Gastroesophageal sphincter (tissue), 4 donors: ENCODE data around the gene ULK3. TPM values are rescaled to one million over a fixed set of nuclear protein-coding genes. Genes with fewer than 3 reads are reported as not detected.

Experiments used
- ATAC-seq: fragments of 150-250 bp; one replicate; pipeline ENCODE4 v1.9.1; 2016; ENCODE audit warnings: mild to moderate bottlenecking, moderate library complexity
- H3K27ac ChIP-seq, 4 donors: fragments of 200-600 bp; sonication (generic) in 3 of 4; 1 replicate in 3 of 4; 2 replicates in 1 of 4; pipeline ENCODE4 v1.5.1; 2016 to 2019
- H3K27me3 ChIP-seq: fragments of 200-600 bp; sonication (generic); one replicate; pipeline ENCODE4 v1.5.1; 2019
- H3K36me3 ChIP-seq, 2 donors: fragments of 200-600 bp; sonication (generic); one replicate each; pipeline ENCODE4 v1.5.1; 2019; ENCODE audit warnings: control low read depth in 1 of 2
- H3K4me1 ChIP-seq, 3 donors: fragments of 200-600 bp; sonication (generic); 1 replicate in 2 of 3; 2 replicates in 1 of 3; pipeline ENCODE4 v1.5.1; 2016 to 2019; ENCODE audit warnings: control low read depth in 2 of 3
- H3K4me3 ChIP-seq, 2 donors: fragments of 200-600 bp; sonication (generic); one replicate each; pipeline ENCODE4 v1.5.1; 2019; ENCODE audit warnings: mild to moderate bottlenecking in 1 of 2, moderate library complexity in 1 of 2
- H3K9me3 ChIP-seq, 3 donors: fragments of 200-600 bp; sonication (generic); one replicate each; pipeline ENCODE4 v1.5.1; 2017 to 2019; ENCODE audit warnings: control low read depth in 2 of 3
- CTCF ChIP-seq, 4 experiments: fragments of 200-600 bp in 2 of 4; fragments of 450-650 bp in 2 of 4; sonication (generic) in 1 of 4; IDR thresholded peaks; one replicate each; pipeline ENCODE4 v1.5.1; 2017 to 2019; ENCODE audit warnings: antibody characterized with exemption in 4 of 4, mild to moderate bottlenecking in 2 of 4, moderate library complexity in 2 of 4
- EP300 ChIP-seq: sonication (generic); formaldehyde crosslinking; IDR thresholded peaks from one replicate; pipeline ENCODE4 v1.6.1; 2017; ENCODE audit warnings: antibody characterized with exemption, mild to moderate bottlenecking
- POLR2A ChIP-seq, 2 donors: fragments of 450-650 bp; IDR thresholded peaks; one replicate each; pipeline ENCODE4 v1.6.1; 2017; ENCODE audit warnings: antibody characterized with exemption in 2 of 2, mild to moderate bottlenecking in 2 of 2, moderate library complexity in 1 of 2
- POLR2AphosphoS5 ChIP-seq: sonication (generic); formaldehyde crosslinking; IDR thresholded peaks from one replicate; pipeline ENCODE4 v1.6.1; 2017; ENCODE audit warnings: antibody characterized with exemption
- WGBS, 2 donors: methylation state at CpG; one replicate each; pipeline ENCODE4 v1.1.5; 2018; ENCODE audit warnings: low coverage in 1 of 2; 5-methylcytosine and 5-hydroxymethylcytosine counted together
- total RNA-seq, 4 donors: library from RNA; depleted of rRNA; stranded (reverse); fragments of >200 nt; gene quantifications; one replicate each; pipeline ENCODE4 v1.1.0, GENCODE V29; 2016

Gene ULK3
- total RNA-seq, 4 donors from 2014 or later: 26.4 to 51.8 (median 32.7) TPM

- H3K4me3 ChIP-seq: no peak overlapping the region
- peak; percentile 64 for ATAC-seq
- 64 to 67% methylated on average over 1 to 2 of the region's 5 CpGs for WGBS, 2 donors
- peaks cover 2% of the 10 kb centered on the region for H3K27me3 ChIP-seq
- no peaks in the 10 kb centered on the region for H3K4me1 ChIP-seq
- no peaks in the 10 kb centered on the region for H3K9me3 ChIP-seq
- TF ChIP-seq EP300 (no peak), CTCF (IDR thresholded peaks at IDR 0.05) (peak in 3 of 4 experiments; percentile 44 to 73 (median 51)), POLR2AphosphoS5 (no peak), POLR2A (IDR thresholded peaks at IDR 0.05) (no peak)
- H3K27ac ChIP-seq: no peak overlapping the region
- H3K36me3 ChIP-seq: peaks cover 0 to 48% of the 10 kb centered on the region in 2 donors
These were observed 7.6 kb downstream of the ULK3 start for GRCh38 chr15:74835312-74835823.

GRCh38 chr15:74833376-74834107 is 9.4 kb downstream of the ULK3 start:
- H3K27me3 ChIP-seq: peaks cover 16% of the 10 kb centered on the region
- H3K9me3 ChIP-seq: no peaks in the 10 kb centered on the region
- TF ChIP-seq POLR2AphosphoS5: no peak
- no peak for TF ChIP-seq POLR2A (IDR thresholded peaks at IDR 0.05)
- TF ChIP-seq CTCF (IDR thresholded peaks at IDR 0.05): no peak
- TF ChIP-seq EP300: no peak
- H3K36me3 ChIP-seq: peaks cover 0 to 30% of the 10 kb centered on the region in 2 donors
- WGBS, 2 donors: 100% methylated on average over 1 of the region's 12 CpGs; no CpG with 5 or more reads in 1 of the 2 donors
- ATAC-seq: no peak
- H3K27ac ChIP-seq: no peak overlapping the region
- no peaks in the 10 kb centered on the region for H3K4me1 ChIP-seq
- H3K4me3 ChIP-seq: no peak overlapping the region

GRCh38 chr15:74832826-74833225 is 10.1 kb downstream of the ULK3 start:
- TF ChIP-seq CTCF (IDR thresholded peaks at IDR 0.05): no peak
- TF ChIP-seq POLR2A (IDR thresholded peaks at IDR 0.05): no peak
- TF ChIP-seq POLR2AphosphoS5: no peak
- no peak for TF ChIP-seq EP300
- WGBS, 2 donors: 55 to 77% methylated on average over 2 to 3 of the region's 4 CpGs
- no peak for ATAC-seq
- Histone ChIP-seq H3K9me3 (no peaks in the 10 kb centered on the region), H3K4me3 (no peak overlapping the region), H3K27ac (no peak overlapping the region), H3K4me1 (no peaks in the 10 kb centered on the region), H3K36me3 (peaks cover 0 to 23% of the 10 kb centered on the region in 2 donors), H3K27me3 (peaks cover 23% of the 10 kb centered on the region)

GRCh38 chr15:74831813-74832495 is 11.0 kb downstream of the ULK3 start:
- TF ChIP-seq POLR2A (IDR thresholded peaks at IDR 0.05) (no peak), CTCF (IDR thresholded peaks at IDR 0.05) (no peak), POLR2AphosphoS5 (no peak), EP300 (no peak)
- H3K9me3 ChIP-seq: no peaks in the 10 kb centered on the region
- no peak overlapping the region for H3K4me3 ChIP-seq
- H3K36me3 ChIP-seq: peaks cover 0 to 14% of the 10 kb centered on the region in 2 donors
- peaks cover 31% of the 10 kb centered on the region for H3K27me3 ChIP-seq
- 80 to 84% methylated on average over 4 to 6 of the region's 15 CpGs for WGBS, 2 donors
- no peak for ATAC-seq
- no peaks in the 10 kb centered on the region for H3K4me1 ChIP-seq
- H3K27ac ChIP-seq: no peak overlapping the region
